ENCODE data around the gene ZNF700. TPM values are rescaled to one million over a fixed set of nuclear protein-coding genes. Genes with fewer than 3 reads are reported as not detected.
A peak's percentile ranks its signal among the peaks of the same experiment; 100 is the strongest.

Gene ZNF700
- total RNA-seq, 1 donor from 2014 or later = 3.3 TPM

DNA sequence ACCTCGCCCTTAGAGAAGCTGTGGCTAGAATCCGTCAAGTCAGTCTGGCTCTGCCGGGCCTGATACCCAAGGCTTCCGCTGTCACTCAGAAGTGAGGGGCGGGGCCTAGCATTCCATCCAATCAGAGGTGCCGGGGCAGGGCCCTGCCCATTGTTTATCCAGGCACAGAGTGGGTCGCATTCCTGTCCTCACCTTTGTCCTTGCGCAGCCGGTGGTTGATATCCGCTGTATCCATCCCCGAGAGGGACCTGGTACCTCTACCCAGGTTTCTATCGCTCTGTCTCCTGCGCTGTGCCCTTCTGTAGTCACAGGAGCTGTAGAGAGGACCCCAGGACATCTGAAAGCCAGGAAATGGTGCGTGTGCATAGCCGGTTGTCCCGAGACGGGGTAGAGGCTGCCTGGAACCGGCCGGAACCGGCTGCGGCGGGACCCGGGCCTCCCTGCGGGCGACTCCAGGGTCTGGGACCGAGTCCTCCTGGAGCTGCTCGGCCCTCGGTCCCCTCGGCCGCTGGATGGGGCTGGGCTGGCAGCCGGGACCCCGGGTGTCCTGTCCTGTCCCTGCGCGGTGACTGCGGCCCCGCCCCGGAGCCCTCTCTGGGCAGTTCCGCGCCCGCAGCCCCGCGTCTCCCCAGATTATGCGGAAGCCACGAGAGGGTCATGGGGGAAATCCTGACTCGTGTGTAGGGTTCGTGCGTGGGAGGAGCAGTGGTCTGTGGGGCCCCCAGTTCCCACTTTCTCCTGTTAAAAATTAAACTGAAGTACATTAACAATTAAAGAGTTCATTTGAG is 40.1 kb downstream of the ZNF700 start, which contains the start of gene ZNF763:
Gene ZNF763, plus strand, starts transcription at position 183 of the 788 bp plus-strand sequence. Its CDS starts 169 bp downstream, at position 352.
- intact Hi-C loops (cut with micrococcal nuclease) = no loop called here
- peak; percentile 95 for DNase-seq
- H3K4me1 ChIP-seq = peaks cover 21% of the 10 kb centered on the region
- H3K36me3 ChIP-seq = no peaks in the 10 kb centered on the region
- TF ChIP-seq, protein P1, sequence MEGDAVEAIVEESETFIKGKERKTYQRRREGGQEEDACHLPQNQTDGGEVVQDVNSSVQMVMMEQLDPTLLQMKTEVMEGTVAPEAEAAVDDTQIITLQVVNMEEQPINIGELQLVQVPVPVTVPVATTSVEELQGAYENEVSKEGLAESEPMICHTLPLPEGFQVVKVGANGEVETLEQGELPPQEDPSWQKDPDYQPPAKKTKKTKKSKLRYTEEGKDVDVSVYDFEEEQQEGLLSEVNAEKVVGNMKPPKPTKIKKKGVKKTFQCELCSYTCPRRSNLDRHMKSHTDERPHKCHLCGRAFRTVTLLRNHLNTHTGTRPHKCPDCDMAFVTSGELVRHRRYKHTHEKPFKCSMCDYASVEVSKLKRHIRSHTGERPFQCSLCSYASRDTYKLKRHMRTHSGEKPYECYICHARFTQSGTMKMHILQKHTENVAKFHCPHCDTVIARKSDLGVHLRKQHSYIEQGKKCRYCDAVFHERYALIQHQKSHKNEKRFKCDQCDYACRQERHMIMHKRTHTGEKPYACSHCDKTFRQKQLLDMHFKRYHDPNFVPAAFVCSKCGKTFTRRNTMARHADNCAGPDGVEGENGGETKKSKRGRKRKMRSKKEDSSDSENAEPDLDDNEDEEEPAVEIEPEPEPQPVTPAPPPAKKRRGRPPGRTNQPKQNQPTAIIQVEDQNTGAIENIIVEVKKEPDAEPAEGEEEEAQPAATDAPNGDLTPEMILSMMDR (IDR thresholded peaks at IDR 0.05; ENCODE audit: borderline replicate concordance) = no peak
- H3K4me3 ChIP-seq = peak within 1 kb of the TSS; percentile 82
- H3K9me3 ChIP-seq (replicated peaks) = no peaks in the 10 kb centered on the region
- no peaks in the 10 kb centered on the region for H3K27me3 ChIP-seq (ENCODE audit: low read depth)
- H3K27ac ChIP-seq (replicated peaks) = peak within 1 kb of the TSS; percentile 94

DNA sequence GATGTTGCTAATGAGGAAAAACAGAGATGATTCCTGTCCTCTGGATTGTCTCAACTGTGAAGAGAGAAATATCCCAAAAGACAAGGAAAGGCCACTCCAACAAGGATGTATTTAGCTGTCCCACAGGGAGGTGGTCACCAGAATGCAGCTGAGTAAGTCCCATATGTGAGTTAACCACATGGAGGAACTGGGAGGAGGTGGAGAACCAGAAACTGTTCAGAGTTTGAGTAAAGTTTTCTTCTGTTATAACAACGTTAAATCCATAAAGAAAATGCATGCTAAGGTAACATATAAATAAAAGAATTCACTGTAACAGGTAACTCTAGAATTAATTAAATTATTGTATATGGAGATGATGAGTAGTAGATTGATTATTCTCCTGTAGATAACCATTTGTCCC is 45.3 kb downstream of the ZNF700 start:
- DNase-seq = no peak
- TF ChIP-seq, protein P1 (IDR thresholded peaks at IDR 0.05; ENCODE audit: borderline replicate concordance) = no peak
- H3K4me3 ChIP-seq = no peak overlapping the region
- no peaks in the 10 kb centered on the region for H3K36me3 ChIP-seq
- H3K4me1 ChIP-seq = peaks cover 10% of the 10 kb centered on the region
- intact Hi-C loops (cut with micrococcal nuclease) = no loop called here
- H3K27ac ChIP-seq (replicated peaks) = no peak overlapping the region
- peaks cover 7% of the 10 kb centered on the region for H3K9me3 ChIP-seq (replicated peaks)
- no peaks in the 10 kb centered on the region for H3K27me3 ChIP-seq (ENCODE audit: low read depth)

DNA sequence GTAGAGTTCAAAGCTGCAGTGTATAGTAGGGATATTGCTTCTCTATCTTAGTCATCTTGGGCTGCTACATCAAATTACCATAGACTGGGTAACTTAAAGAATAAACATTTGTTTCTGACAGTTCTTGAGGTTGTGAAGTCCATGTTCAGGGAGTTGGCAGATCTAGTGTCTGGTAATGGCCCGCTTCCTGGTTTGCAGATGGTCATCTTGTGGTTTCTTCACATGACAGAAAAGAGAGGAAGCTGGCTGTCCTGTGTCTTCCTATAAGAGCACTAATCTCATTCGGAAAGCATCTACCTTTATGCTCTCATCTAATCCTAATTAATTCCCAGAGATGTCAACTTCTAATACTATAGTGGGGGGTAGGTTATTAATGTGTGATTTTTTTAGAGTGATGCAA is 46.1 kb downstream of the ZNF700 start:
- H3K36me3 ChIP-seq = peaks cover 2% of the 10 kb centered on the region
- H3K27me3 ChIP-seq (ENCODE audit: low read depth) = no peaks in the 10 kb centered on the region
- H3K4me3 ChIP-seq = no peak overlapping the region
- H3K9me3 ChIP-seq (replicated peaks) = peaks cover 10% of the 10 kb centered on the region
- TF ChIP-seq, protein P1 (IDR thresholded peaks at IDR 0.05; ENCODE audit: borderline replicate concordance) = no peak
- intact Hi-C loops (cut with micrococcal nuclease) = no loop called here
- H3K4me1 ChIP-seq = peaks cover 2% of the 10 kb centered on the region
- no peak overlapping the region for H3K27ac ChIP-seq (replicated peaks)
- DNase-seq = no peak

DNA sequence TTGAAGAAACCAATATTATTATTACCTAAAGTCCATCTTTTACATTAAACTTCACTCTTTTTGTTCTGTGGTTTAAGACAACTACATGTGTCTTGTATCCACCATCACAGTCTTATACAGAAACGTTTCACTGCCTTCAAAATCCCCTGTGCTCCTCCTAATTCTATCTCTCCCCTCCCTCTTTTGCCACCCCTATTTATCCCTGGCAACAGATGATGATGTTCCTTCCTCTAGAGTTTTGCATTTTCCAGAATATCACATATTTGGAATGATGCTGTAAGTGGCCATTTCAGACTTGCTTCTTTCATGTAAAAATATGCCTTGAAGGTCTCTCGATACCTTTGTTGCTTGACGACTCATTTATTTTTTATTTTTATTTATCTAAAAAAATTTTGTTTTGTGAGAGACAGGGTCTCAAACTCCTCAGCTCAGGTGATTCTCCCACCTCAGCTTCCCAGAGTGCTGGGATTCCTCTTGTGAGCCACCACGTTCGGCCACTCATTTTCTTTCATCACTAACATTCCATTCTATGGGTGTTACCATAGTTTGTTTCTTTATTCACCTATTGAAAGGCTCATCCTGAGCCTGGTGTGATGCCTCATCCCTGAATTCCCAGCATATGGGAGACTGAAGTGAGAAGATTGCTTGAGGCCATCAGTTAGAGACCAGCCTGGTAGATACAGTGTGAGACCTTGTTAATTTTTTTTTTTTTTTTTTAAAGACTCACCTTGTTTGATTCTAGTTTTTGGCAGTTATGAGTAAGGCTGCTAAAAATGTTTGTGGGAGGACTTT is 48.3 kb downstream of the ZNF700 start:
- TF ChIP-seq, protein P1 (IDR thresholded peaks at IDR 0.05; ENCODE audit: borderline replicate concordance) = no peak
- H3K4me3 ChIP-seq = no peak overlapping the region
- intact Hi-C loops (cut with micrococcal nuclease) = no loop called here
- peaks cover 22% of the 10 kb centered on the region for H3K36me3 ChIP-seq
- H3K27ac ChIP-seq (replicated peaks) = no peak overlapping the region
- H3K27me3 ChIP-seq (ENCODE audit: low read depth) = no peaks in the 10 kb centered on the region
- DNase-seq = no peak
- H3K9me3 ChIP-seq (replicated peaks) = peaks cover 27% of the 10 kb centered on the region
- no peaks in the 10 kb centered on the region for H3K4me1 ChIP-seq

DNA sequence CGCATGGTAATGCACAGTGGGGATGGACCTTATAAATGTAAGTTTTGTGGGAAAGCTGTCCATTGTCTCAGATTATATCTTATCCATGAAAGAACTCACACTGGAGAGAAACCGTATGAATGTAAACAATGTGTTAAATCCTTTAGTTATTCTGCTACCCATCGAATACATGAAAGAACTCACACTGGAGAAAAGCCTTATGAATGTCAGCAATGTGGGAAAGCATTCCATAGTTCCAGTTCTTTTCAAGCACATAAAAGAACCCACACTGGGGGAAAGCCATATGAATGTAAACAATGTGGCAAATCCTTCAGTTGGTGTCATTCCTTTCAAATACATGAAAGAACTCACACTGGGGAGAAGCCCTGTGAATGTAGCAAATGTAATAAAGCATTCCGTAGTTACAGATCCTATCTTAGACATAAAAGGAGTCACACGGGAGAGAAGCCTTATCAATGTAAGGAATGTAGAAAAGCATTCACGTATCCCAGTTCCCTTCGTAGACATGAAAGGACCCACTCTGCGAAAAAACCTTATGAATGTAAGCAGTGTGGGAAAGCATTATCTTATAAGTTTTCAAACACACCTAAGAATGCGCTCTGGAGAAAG is 53.7 kb downstream of the ZNF700 start:
- no peaks in the 10 kb centered on the region for H3K27me3 ChIP-seq (ENCODE audit: low read depth)
- H3K9me3 ChIP-seq (replicated peaks) = peaks cover 74% of the 10 kb centered on the region
- H3K27ac ChIP-seq (replicated peaks) = no peak overlapping the region
- TF ChIP-seq, protein P1 (IDR thresholded peaks at IDR 0.05; ENCODE audit: borderline replicate concordance) = no peak
- H3K4me1 ChIP-seq = no peaks in the 10 kb centered on the region
- DNase-seq = no peak
- H3K4me3 ChIP-seq = no peak overlapping the region
- intact Hi-C loops (cut with micrococcal nuclease) = no loop called here
- H3K36me3 ChIP-seq = peaks cover 47% of the 10 kb centered on the region
